GM12875 (cell line): ENCODE data around the gene BMI1.

Experiments used
- H3K4me3 ChIP-seq: one replicate; pipeline ENCODE4 v1.5.1; 2011; ENCODE audit warnings: low read depth, low read length, control low read depth
- CTCF ChIP-seq: IDR thresholded peaks from 2 replicates; pipeline ENCODE4 v1.5.1; 2011; ENCODE audit warnings: low read depth, mild to moderate bottlenecking, control low read depth, inconsistent platforms, low read length, moderate library complexity, borderline replicate concordance; ENCODE audit not compliant: insufficient read depth

The BMI1 gene

GRCh38 chr10:22333975-22334282 lies 13.0 kb downstream of the BMI1 start:
- no peak for TF ChIP-seq CTCF
- H3K4me3 ChIP-seq = no peak overlapping the region

GRCh38 chr10:22334414-22335172 lies 13.7 kb downstream of the BMI1 start:
- peak overlapping the region; percentile 55 for H3K4me3 ChIP-seq
- no peak for TF ChIP-seq CTCF

GRCh38 chr10:22335173-22335933 lies 14.5 kb downstream of the BMI1 start:
- no peak for TF ChIP-seq CTCF
- H3K4me3 ChIP-seq = peak overlapping the region; percentile 55

- no peak overlapping the region for H3K4me3 ChIP-seq
- TF ChIP-seq CTCF = no peak
Observed at GRCh38 chr10:22338185-22338900, 17.4 kb downstream of the BMI1 start.

GRCh38 chr10:22338931-22339330 lies 18.0 kb downstream of the BMI1 start:
- H3K4me3 ChIP-seq = no peak overlapping the region
- TF ChIP-seq CTCF = no peak

GRCh38 chr10:22339761-22340328 lies 18.9 kb downstream of the BMI1 start:
- no peak for TF ChIP-seq CTCF
- H3K4me3 ChIP-seq = peak overlapping the region; percentile 71
